Fibroblast of villous mesenchyme (primary cell): ENCODE measurements around the gene SLC25A26. TPM values are rescaled to one million over a fixed set of nuclear protein-coding genes. Genes with fewer than 3 reads are reported as not detected.
A peak's percentile ranks its signal among the peaks of the same experiment; 100 is the strongest.

Experiments used
- DNase-seq: peaks from one replicate; pipeline ENCODE4 v3.0.0-alpha.2; 2010; ENCODE audit warnings: low read depth
- H3K4me3 ChIP-seq: 2 replicates; pipeline ENCODE4 v1.5.1; 2011; ENCODE audit warnings: low read depth, mild to moderate bottlenecking, low read length
- total RNA-seq: library from RNA; depleted of rRNA; stranded (reverse); fragments of >200 nt; gene quantifications from 2 replicates; pipeline ENCODE4 v1.2.3, GENCODE V29; 2012
- TF ChIP-seq, protein P1 (sequence below): IDR thresholded peaks from 2 replicates; pipeline ENCODE4 v1.5.1; 2012; ENCODE audit warnings: low read depth, mild to moderate bottlenecking, low read length; ENCODE audit not compliant: insufficient read depth

SLC25A26 gene
- total RNA-seq, 1 donor: 18.1 TPM

DNA sequence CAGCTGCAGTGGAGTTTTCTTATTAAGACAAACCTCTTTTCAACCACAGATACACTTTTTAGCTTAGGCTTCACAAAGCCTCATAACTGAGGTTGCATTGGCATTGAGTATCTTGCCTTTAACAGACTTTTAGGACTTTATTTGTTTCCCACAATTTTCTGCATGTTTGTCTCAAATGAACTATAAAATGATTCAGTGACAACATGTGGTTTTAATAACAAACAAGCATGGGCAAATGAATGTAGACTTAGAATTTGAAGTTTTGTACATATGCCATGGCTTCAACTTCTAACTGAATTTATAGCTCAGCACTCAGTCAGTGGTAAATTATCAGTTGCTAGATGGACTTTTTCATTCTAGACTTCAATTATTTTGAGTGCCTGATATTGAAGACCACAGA, 101.6 kb downstream of the SLC25A26 start:
- H3K4me3 ChIP-seq: no peak overlapping the region
- TF ChIP-seq, protein P1, sequence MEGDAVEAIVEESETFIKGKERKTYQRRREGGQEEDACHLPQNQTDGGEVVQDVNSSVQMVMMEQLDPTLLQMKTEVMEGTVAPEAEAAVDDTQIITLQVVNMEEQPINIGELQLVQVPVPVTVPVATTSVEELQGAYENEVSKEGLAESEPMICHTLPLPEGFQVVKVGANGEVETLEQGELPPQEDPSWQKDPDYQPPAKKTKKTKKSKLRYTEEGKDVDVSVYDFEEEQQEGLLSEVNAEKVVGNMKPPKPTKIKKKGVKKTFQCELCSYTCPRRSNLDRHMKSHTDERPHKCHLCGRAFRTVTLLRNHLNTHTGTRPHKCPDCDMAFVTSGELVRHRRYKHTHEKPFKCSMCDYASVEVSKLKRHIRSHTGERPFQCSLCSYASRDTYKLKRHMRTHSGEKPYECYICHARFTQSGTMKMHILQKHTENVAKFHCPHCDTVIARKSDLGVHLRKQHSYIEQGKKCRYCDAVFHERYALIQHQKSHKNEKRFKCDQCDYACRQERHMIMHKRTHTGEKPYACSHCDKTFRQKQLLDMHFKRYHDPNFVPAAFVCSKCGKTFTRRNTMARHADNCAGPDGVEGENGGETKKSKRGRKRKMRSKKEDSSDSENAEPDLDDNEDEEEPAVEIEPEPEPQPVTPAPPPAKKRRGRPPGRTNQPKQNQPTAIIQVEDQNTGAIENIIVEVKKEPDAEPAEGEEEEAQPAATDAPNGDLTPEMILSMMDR: no peak
- DNase-seq: no peak

DNA sequence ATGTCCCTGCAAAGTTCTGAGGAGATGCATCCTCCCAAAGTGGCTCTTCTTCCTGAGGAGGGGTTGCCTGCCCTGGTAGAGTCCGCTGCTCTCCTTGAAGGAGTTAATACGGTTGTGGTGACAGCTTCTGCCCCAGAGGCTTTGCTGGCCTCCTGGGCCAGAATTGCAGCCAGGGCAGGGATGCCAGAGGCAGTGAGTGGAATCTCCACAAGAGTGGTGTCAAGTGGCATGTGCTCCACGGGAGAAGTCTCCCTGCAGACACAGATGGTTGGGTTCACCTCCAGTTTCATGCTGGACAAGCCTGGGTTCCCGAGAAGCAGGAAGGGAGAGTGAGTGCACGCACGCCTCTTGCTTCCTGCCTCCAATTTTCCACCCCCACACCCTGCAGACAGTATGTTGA, 105.5 kb downstream of the SLC25A26 start:
- DNase-seq: no peak
- no peak overlapping the region for H3K4me3 ChIP-seq
- TF ChIP-seq, protein P1: no peak

DNA sequence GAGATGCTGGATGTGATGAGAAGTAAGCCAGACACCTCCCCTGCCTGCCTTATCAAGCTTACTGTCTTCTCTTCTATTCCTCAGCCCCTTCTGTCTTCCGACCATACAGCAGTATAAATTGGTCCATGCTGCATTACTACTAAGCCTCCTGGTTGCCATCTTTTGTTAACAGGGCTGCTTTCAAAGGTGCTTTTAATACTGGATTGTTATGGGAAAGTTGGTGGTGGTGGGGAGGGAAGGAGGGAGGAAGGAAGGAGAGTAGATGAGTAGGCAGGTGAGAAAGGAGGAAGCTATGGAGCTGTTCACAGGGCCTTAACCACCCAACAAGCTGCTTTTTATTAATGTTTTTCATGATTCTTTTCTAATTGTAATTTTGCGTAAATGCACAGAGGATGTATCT, 114.9 kb downstream of the SLC25A26 start:
- no peak for DNase-seq
- TF ChIP-seq, protein P1: no peak
- H3K4me3 ChIP-seq: no peak overlapping the region

DNA sequence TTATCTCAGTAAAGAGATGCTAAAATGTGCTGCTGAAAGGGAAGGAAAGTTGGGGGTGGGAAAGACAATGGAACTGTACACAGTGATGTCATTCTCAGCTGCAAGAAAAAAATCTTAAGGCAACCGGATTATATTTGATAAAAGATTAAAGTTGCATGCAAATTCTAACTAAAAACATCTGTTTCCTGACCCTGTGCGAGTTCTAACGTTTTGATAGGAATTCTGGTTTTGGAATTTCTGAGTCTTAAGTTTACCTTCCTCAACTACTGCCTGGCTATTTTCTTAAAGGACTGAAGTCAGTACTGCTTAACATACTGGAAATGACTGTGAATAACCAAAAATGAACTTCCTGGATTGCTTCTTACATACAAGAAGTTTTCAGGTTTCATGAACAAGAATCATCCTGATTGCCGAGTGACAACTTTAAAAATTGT, 115.5 kb downstream of the SLC25A26 start:
- H3K4me3 ChIP-seq: no peak overlapping the region
- TF ChIP-seq, protein P1: no peak
- DNase-seq: peak; percentile 34

DNA sequence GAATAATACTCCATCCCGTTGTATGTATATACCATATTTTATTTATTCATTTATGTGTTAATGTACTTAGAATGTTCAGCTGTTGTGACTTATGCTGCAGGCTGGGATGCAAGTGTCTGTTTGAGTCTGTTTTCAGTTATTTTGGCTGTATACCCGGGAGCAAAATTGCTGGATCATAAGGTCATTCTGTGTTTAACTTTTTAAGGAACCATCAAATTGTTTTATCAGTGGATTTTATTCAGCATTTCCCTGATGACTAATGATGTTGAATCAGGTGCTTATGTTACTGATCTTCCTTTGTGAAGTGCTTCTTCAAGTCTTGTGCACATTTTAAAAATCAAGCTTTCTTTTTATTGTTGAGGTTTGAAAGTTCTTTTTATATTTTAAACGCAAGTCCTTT, 118.1 kb downstream of the SLC25A26 start:
- H3K4me3 ChIP-seq: no peak overlapping the region
- TF ChIP-seq, protein P1: no peak
- peak; percentile 73 for DNase-seq

DNA sequence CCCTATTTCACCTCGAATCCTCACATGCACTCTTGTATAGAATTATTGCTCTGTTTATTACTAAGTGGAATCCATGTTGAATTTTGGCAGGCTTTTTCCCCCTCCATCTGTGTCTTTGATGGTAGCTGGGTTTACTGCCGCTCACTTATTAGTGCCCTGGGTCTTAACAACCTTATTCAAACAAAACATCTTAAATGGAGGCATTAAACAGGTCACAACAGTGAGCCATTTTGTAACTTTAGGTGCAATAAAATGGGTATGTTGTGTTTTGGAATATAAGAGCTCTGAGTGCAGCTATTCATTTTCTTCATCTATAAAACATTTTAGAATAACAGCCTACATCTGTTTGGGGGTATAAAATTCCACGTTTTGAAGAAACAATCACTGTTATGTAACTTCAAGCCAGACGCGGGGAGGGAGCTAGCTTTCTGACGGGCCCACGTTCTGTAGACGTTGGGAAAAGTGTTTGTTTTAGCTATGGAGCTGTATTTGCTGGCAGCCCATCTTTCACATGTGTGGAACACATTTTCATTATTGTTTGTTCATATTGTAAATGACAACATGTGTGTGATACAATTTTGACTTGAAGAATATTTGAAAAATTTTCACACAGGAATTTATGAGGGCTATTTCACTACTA, 122.0 kb downstream of the SLC25A26 start:
- DNase-seq: peak; percentile 48
- TF ChIP-seq, protein P1: no peak
- no peak overlapping the region for H3K4me3 ChIP-seq

DNA sequence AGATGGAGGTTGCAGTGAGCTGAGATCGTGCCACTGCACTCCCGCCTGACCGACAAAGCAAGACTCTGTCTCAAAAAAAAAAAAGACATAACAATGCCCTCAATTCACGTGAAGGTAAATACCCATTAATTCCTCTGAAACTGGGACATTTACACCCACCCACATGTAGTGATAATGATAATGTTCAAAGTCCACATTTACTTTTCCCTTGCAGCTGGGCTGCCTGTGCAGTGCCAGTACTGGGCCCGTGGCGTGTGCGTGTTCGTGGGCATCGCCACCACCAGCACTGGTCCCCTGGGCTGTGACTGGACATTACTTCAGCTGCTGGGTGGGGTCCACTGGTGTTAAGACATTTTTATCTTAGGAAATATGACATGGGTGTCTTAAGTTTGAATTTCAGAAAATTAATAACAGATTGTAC, 123.6 kb downstream of the SLC25A26 start:
- DNase-seq: no peak
- no peak overlapping the region for H3K4me3 ChIP-seq
- TF ChIP-seq, protein P1: no peak
